Astrocyte (in vitro differentiated cells and primary cell): ENCODE results near the gene SMTNL2. TPM values are rescaled to one million over a fixed set of nuclear protein-coding genes. Genes with fewer than 3 reads are reported as not detected.

ENCODE experiments used
- DNase-seq: peaks from one replicate; pipeline ENCODE4 v3.0.0-alpha.2; 2010; ENCODE audit warnings: low read depth
- FAIRE-seq: peaks from 2 replicates; lab custom pipeline; 2011; peaks lifted over from hg19 to GRCh38; lab: Jason Lieb, UNC
- H2AFZ ChIP-seq: 2 replicates; pipeline ENCODE4 v1.6.0; 2012; ENCODE audit warnings: low read depth, low read length, inconsistent platforms
- H3K27ac ChIP-seq: 2 replicates; pipeline ENCODE4 v1.5.1; 2011; ENCODE audit warnings: low read depth, low read length, inconsistent platforms
- H3K27me3 ChIP-seq: 2 replicates; pipeline ENCODE4 v1.6.0; 2011; ENCODE audit warnings: low read length, inconsistent platforms; ENCODE audit not compliant: insufficient read depth
- H3K36me3 ChIP-seq: 2 replicates; pipeline ENCODE4 v1.5.1; 2011; ENCODE audit warnings: low read length, inconsistent platforms; ENCODE audit not compliant: insufficient read depth
- H3K4me1 ChIP-seq: 2 replicates; pipeline ENCODE4 v1.5.1; 2011; ENCODE audit warnings: low read length, inconsistent platforms; ENCODE audit not compliant: insufficient read depth
- H3K4me2 ChIP-seq: 2 replicates; pipeline ENCODE4 v1.6.0; 2012; ENCODE audit warnings: low read length, inconsistent platforms
- H3K4me3 ChIP-seq: 2 replicates; pipeline ENCODE4 v1.5.1; 2011; ENCODE audit warnings: low read depth, mild to moderate bottlenecking, low read length, inconsistent platforms; ENCODE audit not compliant: insufficient read depth
- H3K79me2 ChIP-seq: 2 replicates; pipeline ENCODE4 v1.6.0; 2012; ENCODE audit warnings: mild to moderate bottlenecking, low read length, inconsistent platforms; ENCODE audit not compliant: insufficient read depth
- H3K9ac ChIP-seq: 2 replicates; pipeline ENCODE4 v1.6.0; 2012; ENCODE audit warnings: mild to moderate bottlenecking, low read length, inconsistent platforms
- H3K9me3 ChIP-seq: 2 replicates; pipeline ENCODE4 v1.5.1; 2012; ENCODE audit warnings: low read depth, mild to moderate bottlenecking, low read length, inconsistent platforms; ENCODE audit not compliant: insufficient read depth
- H4K20me1 ChIP-seq: 2 replicates; pipeline ENCODE4 v1.6.0; 2012; ENCODE audit warnings: low read length, inconsistent platforms; ENCODE audit not compliant: insufficient read depth
- H3K27ac Mint-ChIP-seq: one replicate; pipeline ENCODE4 v1.8.0; 2021; ENCODE audit warnings: mild to moderate bottlenecking, mixed read lengths; ENCODE audit not compliant: unreplicated experiment
- H3K27me3 Mint-ChIP-seq: one replicate; pipeline ENCODE4 v1.8.0; 2021; ENCODE audit warnings: low read depth, mixed read lengths; ENCODE audit not compliant: unreplicated experiment
- H3K36me3 Mint-ChIP-seq: one replicate; pipeline ENCODE4 v1.8.0; 2021; ENCODE audit warnings: low read depth, mixed read lengths; ENCODE audit not compliant: unreplicated experiment
- H3K4me1 Mint-ChIP-seq: one replicate; pipeline ENCODE4 v1.8.0; 2021; ENCODE audit warnings: low read depth, mixed read lengths; ENCODE audit not compliant: unreplicated experiment
- H3K4me3 Mint-ChIP-seq: one replicate; pipeline ENCODE4 v1.8.0; 2021; ENCODE audit warnings: mild to moderate bottlenecking, moderate library complexity, mixed read lengths; ENCODE audit not compliant: unreplicated experiment
- H3K9me3 Mint-ChIP-seq: one replicate; pipeline ENCODE4 v1.8.0; 2021; ENCODE audit warnings: mild to moderate bottlenecking, mixed read lengths; ENCODE audit not compliant: unreplicated experiment
- CTCF ChIP-seq: IDR thresholded peaks from 2 replicates; pipeline ENCODE4 v1.5.1; 2011; ENCODE audit warnings: low read depth, mild to moderate bottlenecking, inconsistent platforms, low read length, moderate library complexity; ENCODE audit not compliant: insufficient read depth
- EZH2 ChIP-seq: IDR thresholded peaks from 2 replicates; pipeline ENCODE4 v1.6.1; 2012; ENCODE audit warnings: mild to moderate bottlenecking, low read length, inconsistent platforms; ENCODE audit not compliant: insufficient read depth
- total RNA-seq: library from RNA; stranded (reverse); gene quantifications from 2 replicates; pipeline ENCODE4 v1.2.1, GENCODE V29; 2021

The SMTNL2 gene
- total RNA-seq, 1 donor from 2014 or later, result 0.18 TPM

GRCh38 chr17:4609761-4610160 lies 25.4 kb downstream of the SMTNL2 start:
- FAIRE-seq, result no peak

GRCh38 chr17:4610162-4610561 lies 25.8 kb downstream of the SMTNL2 start:
- H3K27me3 Mint-ChIP-seq, result peaks cover 28% of the 10 kb centered on the region
- Histone ChIP-seq H3K36me3 (no peaks in the 10 kb centered on the region), H4K20me1 (no peaks in the 10 kb centered on the region), H3K27ac (no peak overlapping the region), H3K9me3 (no peaks in the 10 kb centered on the region), H3K4me1 (peaks cover 8% of the 10 kb centered on the region), H2AFZ (no peak overlapping the region), H3K27me3 (peaks cover 32% of the 10 kb centered on the region), H3K4me3 (no peak overlapping the region), H3K4me2 (no peak overlapping the region), H3K79me2 (no peaks in the 10 kb centered on the region), H3K9ac (no peak overlapping the region)
- no peak overlapping the region for H3K27ac Mint-ChIP-seq
- TF ChIP-seq EZH2 (no peak), CTCF (no peak)
- DNase-seq (no peak), FAIRE-seq (no peak)
- H3K4me3 Mint-ChIP-seq, result no peak overlapping the region
- H3K36me3 Mint-ChIP-seq, result no peaks in the 10 kb centered on the region
- H3K4me1 Mint-ChIP-seq, result peaks cover 16% of the 10 kb centered on the region
- no peaks in the 10 kb centered on the region for H3K9me3 Mint-ChIP-seq

More at GRCh38 chr17:4609761-4610160, 25.4 kb downstream of the SMTNL2 start:
- Histone ChIP-seq H3K36me3 (no peaks in the 10 kb centered on the region), H3K4me2 (no peak overlapping the region), H3K27me3 (peaks cover 32% of the 10 kb centered on the region), H4K20me1 (no peaks in the 10 kb centered on the region), H3K4me1 (peaks cover 8% of the 10 kb centered on the region), H3K9me3 (no peaks in the 10 kb centered on the region), H3K9ac (no peak overlapping the region), H3K79me2 (no peaks in the 10 kb centered on the region), H3K4me3 (no peak overlapping the region), H2AFZ (no peak overlapping the region), H3K27ac (no peak overlapping the region)
- Mint-ChIP-seq H3K27me3 (peaks cover 28% of the 10 kb centered on the region), H3K27ac (no peak overlapping the region), H3K4me3 (no peak overlapping the region), H3K36me3 (no peaks in the 10 kb centered on the region), H3K9me3 (no peaks in the 10 kb centered on the region), H3K4me1 (peaks cover 16% of the 10 kb centered on the region)
- DNase-seq, result no peak
- TF ChIP-seq EZH2, result no peak
- no peak for TF ChIP-seq CTCF

- no peak overlapping the region for H3K27ac ChIP-seq
- H3K4me3 ChIP-seq, result no peak overlapping the region
- Mint-ChIP-seq H3K27ac (no peak overlapping the region), H3K9me3 (no peaks in the 10 kb centered on the region), H3K4me1 (peaks cover 12% of the 10 kb centered on the region), H3K4me3 (no peak overlapping the region), H3K36me3 (no peaks in the 10 kb centered on the region), H3K27me3 (peaks cover 30% of the 10 kb centered on the region)
- peaks cover 32% of the 10 kb centered on the region for H3K27me3 ChIP-seq
- H3K4me1 ChIP-seq, result peaks cover 8% of the 10 kb centered on the region
- H3K4me2 ChIP-seq, result no peak overlapping the region
- no peak for TF ChIP-seq CTCF
- TF ChIP-seq EZH2, result no peak
- H2AFZ ChIP-seq, result no peak overlapping the region
- no peaks in the 10 kb centered on the region for H3K36me3 ChIP-seq
- no peak for FAIRE-seq
- no peaks in the 10 kb centered on the region for H3K79me2 ChIP-seq
- no peak for DNase-seq
- H3K9me3 ChIP-seq, result no peaks in the 10 kb centered on the region
- no peak overlapping the region for H3K9ac ChIP-seq
- no peaks in the 10 kb centered on the region for H4K20me1 ChIP-seq
Measured at GRCh38 chr17:4610656-4611055, 26.3 kb downstream of the SMTNL2 start.
